Activated CD4-positive, CD25-positive, alpha-beta regulatory T cell treated with anti-CD3 and anti-CD28 coated beads, Interleukin-2, amount 50 U/mL, for 16 hours (primary cell): ENCODE measurements around the gene SLC19A3.
"Not testable (repeated sequence)": the region's sequence is repeated elsewhere in the genome, so short reads cannot be mapped to it uniquely, and the experiment has no call there.

Experiments
- DNase-seq: peaks from one replicate; pipeline ENCODE4 v3.0.0-alpha.2; 2020; ENCODE audit warnings: low read depth, low spot score

Gene SLC19A3

DNA sequence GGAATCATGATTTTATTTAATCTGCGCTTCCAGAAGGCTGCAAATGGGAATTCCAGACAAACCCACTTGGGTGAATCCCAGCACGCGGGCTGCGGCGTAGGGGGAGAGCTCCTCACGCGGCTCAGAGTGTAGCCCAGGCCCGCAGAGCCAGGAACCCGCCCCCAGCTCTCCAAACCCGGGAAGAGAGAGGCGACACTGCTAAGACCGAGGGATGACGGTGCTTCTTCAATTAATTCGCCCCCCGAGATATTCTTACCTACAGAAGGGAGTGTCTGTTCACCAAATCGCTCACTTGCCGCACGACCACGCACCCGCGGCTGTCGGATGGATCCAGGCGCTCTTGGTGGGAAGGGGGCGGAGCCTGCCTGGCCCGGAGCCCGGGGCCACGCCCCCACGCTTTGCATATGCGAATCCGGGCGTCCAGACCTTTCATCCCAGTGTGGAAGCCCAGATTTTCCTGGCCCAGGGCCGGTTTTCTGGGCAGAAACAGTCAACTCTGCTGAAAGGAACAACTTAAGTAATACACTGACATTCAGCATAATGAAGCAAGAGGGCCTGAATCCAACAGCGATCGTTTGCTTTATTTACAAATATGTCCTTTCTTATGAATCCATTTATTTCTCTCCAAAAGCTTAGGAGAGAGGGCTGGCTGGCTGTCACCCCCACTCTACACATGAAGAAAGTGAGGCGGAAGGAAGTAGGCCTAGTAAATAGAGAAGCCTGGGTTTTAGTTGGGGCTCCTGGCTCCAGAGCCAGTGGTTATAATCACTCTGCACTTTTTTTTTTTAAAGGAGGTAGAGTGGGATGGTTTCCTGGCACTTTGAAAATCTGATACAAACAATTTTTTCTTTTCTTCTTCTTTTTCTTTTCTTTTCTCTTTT lies at the start of gene SLC19A3:
Gene SLC19A3 (minus strand): TSS at position 342 of the 881 bp plus-strand sequence. CDS start 15,710 bp downstream, outside the sequence.
- DNase-seq: no peak

DNA sequence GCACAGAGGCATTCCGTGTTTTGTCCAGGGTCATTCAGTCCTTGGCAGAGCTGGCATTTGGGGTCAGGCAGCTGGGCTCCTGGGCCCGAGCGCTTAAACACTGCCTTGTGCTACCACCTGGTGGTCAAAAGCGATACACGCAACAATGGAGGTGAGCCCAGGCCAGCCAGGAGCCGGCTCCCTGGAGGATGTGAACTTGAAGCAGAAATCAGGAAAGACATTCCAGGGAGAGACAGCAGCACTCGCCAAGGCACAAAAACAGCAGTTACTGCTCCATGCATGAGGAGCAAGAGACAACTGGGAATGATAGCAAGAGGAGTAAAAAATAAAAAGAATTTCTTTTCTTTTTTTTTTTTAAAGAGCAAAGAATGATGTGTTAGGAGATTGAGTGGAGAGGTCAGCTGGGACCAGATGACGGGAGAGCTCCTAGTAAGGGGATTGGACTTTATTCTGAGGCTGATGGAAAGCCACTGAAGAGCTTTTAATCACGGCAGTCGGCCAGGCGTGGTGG lies 48.6 kb upstream of the SLC19A3 start:
- DNase-seq: peak; percentile 26

DNA sequence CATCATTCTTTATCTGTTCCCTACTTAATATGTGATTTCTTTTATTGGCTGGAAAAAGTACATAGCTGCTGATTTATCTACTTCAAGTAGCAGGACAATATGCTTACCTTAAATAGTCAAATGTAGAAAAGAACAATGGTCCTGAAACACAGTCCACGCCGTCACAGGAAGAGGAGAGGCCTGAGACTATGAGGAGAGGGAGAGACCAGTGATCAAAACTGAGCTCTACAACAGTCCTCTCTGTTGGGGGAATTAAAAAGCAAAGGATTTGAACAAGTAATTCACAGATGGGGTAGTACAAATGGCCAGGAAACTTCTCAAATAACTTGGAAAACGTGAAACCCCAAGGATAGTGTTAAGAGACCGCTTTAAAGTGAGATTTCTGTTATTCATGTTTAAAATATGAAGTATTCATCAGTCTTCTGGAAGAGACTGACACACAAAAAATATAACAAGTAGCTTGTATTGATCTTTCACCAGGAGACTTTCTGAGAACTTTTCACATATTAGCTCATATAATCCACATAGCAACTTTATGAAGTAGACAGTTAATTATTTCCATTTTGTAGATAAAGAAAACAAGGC lies 48.1 kb upstream of the SLC19A3 start:
- no peak for DNase-seq

DNA sequence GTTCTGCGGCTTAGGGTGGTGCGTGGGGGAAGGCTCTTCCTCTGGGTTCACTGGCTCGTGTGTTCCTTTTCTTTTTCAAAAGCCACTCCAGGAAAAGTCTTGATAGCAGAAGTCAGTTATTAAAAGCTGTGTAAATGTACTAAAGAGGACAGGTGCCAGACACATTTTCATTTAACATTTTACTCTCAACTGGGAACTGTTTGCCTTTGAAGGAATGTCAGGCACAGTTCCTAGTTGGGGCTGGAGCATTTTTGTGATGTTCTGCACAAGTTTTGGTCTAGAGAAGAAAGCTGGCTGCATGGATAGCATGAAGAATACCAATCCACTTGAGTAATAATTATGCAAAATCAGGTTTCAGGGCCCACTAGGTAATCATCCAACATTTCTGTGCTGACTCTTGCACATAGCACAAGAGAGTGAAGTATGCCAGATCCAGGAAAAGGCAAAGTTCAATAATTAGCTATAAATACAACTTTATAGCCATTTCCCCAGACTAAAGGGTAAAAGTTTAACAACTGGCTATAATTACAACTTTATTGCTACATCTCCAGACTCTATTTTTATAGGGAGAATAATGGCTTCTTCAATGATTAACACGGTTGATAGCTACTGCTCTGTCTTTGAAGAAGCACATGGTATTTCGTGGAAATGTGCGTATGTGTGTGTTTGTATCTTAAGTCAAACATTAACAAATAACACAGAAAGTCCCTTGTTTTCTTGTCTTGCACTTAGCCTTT lies 44.1 kb upstream of the SLC19A3 start:
- DNase-seq: no peak

DNA sequence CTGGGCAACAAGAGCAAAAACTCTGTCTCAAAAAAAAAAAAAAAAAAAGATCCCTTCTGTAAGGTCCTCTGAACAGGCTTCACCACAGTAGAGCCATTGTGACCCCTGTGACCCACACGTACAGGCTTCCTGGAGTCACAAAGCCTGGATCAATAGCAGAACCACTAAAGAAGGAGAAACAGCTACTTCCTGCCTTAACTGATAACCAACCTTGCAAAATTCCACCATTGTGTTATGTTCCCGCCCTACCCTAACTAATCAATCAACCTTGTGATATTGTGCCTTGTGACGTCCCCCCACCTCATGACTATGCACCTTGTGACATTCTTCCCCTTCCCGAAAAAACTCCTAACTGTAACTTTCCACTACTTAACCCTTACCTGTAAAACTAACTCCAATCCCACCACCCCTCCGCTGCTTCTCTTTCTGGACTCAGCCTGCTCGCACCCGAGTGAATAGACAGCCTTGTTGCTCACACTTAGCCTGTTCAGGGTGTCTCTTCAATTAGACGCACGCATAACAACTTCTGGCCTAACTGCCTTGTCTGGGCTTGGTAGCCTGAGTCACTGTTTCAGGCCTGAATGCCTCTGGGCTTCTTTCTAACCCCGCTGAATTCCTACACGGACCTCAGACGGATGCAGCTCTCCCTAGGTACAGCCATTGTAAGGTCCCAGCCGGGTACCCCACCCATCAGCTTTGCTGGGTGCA lies 41.7 kb upstream of the SLC19A3 start:
- no peak for DNase-seq

DNA sequence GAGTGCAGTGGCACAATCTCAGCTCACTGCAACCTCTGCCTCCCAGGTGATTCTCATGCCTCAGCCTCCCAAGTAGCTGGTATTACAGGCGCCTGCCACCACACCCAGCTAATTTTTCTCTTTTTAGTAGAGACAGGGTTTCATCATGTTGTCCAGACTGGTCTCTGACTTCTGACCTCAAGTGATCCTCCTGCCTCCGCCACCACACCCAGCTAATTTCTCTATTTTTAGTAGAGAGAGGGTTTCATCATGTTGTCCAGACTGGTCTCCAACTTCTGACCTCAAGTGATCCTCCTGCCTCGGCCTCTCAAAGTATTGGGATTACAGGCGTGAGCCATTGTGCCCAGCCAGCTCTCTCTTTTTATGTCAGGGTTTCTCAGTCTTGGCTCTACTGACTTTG lies 38.4 kb upstream of the SLC19A3 start:
- DNase-seq: not testable (repeated sequence)

DNA sequence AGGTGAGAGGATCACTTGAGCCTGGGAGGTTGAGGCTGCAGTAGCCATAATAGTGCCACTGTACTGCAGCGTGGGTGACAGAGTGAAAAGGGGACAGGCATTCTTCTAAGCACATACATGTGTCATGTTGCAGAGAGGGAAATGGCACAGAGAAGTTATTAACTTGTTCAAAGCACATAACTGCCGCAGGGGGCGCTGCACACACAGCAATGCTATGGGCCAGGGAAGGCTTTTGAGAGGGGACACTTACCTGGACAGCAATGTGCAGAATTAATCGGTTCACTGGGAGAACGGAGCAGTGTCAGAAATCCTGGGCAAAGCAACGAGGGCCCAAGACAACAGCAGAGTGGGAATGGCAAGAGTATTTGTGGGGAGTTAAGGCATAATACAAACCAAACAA lies 30.3 kb upstream of the SLC19A3 start:
- no peak for DNase-seq

DNA sequence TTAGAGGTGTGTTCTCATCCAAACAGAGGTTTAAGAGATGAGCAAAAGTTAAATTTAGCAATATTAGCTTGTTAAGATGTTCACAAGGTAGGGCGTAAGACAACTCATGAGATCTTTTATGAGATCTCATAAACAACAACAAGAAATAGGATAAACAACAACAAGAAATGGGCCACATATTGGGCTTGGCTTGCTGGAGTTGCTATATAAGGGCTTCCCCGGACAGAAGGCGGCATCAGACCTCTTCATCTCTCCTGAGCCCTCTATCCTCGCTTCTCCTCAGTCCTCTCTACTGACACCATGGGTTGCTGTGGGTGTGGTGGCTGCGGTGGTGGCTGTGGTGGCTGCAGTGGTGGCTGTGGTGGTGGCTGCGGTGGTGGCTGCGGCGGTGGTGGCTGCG lies 27.8 kb upstream of the SLC19A3 start, which contains the start of gene SCYGR8:
Gene SCYGR8 (plus strand): TSS at position 301 of the 400 bp plus-strand sequence. CDS start 0 bp downstream, at position 301.
- DNase-seq: no peak

DNA sequence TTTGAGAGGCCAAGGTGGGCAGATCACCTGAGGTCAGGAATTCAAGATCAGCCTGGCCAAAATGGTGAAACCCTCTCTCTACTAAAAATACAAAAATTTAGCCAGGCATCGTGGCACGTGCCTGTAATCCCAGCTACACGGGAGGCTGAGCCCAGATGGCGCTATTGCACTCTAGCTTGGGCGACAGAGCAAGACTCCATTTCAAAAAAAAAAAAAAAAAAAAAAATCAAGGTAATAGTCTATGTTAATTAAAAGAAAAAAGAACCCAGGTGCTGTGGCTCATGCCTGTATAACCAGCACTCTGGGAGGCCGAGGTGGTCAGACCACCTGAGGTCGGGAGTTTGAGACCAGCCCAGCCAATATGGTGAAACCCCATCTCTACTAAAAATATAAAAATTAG lies 22.9 kb upstream of the SLC19A3 start:
- not testable (repeated sequence) for DNase-seq

DNA sequence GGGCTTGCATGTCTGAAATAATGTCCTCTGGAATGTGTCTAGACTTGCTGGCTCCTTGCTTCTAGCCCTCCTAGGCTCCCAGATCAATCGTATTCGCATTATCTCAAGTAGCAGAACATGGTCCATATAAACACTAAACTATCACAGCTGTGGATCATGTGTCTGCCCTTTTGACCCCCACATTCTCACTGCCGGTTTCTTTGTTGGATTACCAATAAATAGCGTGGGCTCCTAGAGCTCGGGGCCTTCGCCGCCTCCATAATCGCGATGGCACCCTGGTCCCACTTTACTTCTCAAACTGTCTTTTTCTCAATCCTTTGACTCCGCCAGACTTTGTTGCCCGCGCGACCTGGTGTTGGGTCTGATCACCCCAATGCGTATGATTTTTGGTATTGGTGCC lies 21.5 kb upstream of the SLC19A3 start:
- no peak for DNase-seq

DNA sequence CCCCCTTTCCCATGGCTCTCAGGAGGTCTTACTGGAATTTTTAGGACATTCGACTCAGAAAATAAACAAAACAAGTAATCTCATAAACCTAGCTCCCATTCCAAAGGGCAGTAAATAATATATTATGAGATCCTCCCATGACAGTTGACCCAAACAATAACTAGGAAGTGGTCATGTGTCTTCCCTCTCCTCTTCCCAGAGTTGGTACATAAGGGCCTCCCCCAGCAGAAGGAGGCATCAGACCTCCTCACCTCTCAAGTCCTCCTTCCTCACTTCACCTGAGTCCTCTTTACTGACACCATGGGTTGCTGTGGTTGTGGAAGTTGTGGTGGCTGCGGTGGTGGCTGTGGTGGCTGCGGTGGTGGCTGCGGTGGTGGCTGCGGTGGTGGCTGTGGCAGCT lies 10.2 kb upstream of the SLC19A3 start, which contains the start of gene SCYGR7:
Gene SCYGR7 (plus strand): TSS at position 301 of the 400 bp plus-strand sequence. CDS start 0 bp downstream, at position 301.
- no peak for DNase-seq

DNA sequence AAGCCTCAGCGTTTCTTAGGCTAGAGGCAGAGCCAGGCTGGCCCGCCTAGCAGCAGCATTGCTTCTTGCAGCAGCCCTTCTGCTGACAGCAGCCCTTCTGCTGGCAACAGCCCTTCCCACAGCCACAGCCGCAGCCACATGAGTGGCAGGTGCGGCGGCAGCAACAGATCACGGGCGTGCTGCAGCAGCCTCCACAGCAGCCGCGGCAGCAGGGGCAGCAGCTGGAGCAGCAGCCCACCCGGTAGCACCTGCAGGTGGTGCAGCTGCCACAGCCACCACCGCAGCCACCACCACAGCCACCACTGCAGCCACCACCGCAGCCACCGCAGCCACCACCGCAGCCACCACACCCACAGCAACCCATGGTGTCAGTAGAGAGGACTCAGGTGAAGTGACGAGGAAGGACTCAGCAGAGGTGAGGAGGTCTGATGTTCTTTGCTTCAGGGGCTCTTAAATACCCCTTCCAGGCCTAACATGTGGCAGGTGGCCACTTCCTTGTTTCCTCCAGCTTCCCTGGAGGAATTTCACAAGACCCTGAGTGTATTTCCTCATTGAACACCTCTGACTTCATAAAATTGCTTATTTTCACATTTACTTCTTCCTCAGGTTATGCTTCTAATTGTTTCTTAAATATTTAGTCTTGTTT lies 6.7 kb upstream of the SLC19A3 start, which contains the start of gene SCYGR6:
Gene SCYGR6 (minus strand): TSS at position 364 of the 646 bp plus-strand sequence. CDS start 0 bp downstream, at position 364.
- DNase-seq: no peak

DNA sequence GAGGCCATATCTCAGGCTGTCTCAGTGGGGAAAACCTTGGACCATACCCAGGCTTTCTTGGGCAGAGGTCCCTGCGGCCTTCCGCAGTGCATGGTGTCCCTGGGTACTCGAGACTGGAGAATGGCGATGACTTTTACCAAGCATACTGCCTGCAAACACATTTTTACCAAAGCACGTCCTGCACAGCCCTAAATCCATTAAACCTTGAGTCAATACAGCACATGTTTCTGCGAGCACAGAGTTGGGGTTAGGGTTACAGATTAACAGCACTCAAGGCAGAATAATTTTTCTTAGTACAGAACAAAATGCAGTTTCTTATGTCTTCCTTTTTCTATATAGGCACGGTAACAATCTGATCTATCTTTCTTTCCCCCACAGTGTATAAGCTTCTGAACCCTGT lies 5.0 kb upstream of the SLC19A3 start:
- not testable (repeated sequence) for DNase-seq

DNA sequence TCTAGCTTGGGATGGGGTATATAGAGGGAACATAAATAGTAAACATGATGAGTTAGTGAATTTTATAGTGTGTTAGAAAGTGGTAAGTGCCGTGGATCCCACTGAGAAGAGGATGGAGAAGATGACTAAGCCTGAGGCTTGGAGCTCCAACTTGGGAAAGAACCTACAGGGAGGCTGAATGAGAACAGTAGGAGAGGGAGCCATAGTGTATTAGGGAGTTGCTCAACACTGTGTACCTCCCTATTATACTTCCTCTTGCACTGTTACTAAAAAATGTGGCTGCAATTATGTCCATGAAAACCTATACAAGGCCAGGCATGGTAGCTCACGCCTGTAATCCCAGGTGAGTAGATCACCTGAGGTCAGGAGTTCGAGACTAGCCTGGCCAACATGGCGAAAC lies 2.9 kb upstream of the SLC19A3 start:
- no peak for DNase-seq

DNA sequence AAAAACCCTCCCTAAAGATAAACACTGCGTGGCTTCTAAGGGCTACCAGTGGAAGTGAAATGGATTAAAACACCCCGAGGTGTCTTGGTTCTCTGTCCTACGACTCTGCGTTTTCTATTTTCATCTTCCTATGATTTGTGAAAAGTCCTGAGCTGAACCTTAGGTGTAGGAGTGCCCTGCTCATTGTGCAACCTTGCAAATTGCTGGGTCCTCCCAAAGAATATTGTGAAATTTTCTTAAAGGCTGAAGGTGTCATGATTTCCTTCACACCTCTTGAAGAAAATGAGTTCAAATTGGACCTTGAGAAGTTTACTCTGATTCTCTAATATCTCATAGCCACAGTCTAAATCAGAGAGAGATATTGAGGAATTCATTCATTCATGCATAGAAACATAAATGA lies 1.8 kb upstream of the SLC19A3 start:
- no peak for DNase-seq

DNA sequence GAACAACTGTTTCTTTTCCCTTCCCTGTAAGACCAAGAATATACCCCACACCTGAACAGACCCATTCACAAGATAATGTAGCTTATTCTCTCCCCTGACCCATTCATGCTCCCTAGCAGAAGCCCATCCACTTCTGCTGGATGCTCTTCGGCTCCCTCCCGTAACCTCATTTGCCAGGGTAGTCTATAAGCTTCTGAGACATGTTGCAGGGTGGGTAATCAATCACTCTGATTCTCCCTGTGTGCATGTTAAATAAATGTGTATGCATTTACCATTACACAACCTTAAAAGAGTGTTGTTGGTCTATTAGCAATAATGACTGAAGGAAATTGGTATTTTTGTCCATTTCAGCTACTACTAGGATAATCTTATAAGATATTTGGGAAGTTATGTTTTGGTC lies 1.3 kb downstream of the SLC19A3 start:
- DNase-seq: no peak

DNA sequence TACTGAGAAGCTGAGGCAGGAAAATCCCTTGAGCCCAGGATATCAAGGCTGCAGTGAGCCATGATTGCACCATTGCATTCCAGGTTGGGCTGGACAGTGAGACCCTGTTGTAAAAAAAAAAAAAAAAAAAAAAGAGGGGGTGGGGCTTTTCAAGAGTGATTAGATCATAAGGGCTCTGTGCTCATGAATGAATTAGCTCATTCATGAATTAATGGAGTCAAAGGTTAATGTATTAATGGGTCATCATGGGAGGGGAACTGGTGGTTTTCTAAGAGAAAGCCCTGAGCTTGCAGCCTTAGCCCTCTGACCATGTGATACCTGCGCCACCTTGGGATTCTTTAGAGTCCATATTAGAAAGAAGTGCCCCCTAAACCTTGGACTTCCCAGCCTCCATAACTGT lies 4.5 kb downstream of the SLC19A3 start:
- DNase-seq: no peak

DNA sequence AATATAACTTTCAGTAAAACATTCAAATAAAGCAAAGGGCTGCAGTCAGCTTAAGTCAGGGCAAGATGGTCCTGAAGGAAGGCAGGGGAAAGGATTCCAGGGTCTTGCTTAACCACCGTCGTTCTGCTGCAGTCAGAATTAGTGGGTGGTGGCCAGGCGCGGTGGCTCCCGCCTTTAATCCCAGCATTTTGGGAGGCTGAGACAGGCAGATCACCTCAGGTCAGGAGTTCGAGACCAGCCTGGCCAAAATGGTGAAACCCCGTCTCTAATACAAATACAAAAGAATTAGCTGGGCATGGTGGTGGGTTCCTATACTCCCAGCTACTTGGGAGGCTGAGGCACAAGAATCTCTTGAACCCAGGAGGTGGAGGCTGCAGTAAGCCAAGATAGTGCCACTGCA lies 6.8 kb downstream of the SLC19A3 start:
- no peak for DNase-seq

DNA sequence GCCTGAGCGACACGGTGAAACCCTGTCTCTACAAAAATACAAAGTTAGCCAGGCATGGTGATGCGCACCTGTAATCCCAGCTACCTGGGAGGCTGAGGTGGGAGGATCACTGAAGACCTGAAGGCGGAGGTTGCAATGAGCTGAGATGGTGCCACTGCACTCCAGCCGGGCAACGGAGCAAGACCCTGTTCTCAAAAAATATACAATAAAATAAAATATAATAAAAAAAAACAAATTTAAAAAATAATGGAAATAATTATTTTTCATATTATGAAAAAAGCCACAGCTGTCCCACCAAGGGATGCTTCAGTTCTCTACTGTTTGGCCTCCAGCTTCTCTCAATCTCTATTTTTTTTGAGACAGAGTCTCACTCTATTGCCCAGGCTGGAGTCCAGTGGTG lies 10.4 kb downstream of the SLC19A3 start:
- no peak for DNase-seq

DNA sequence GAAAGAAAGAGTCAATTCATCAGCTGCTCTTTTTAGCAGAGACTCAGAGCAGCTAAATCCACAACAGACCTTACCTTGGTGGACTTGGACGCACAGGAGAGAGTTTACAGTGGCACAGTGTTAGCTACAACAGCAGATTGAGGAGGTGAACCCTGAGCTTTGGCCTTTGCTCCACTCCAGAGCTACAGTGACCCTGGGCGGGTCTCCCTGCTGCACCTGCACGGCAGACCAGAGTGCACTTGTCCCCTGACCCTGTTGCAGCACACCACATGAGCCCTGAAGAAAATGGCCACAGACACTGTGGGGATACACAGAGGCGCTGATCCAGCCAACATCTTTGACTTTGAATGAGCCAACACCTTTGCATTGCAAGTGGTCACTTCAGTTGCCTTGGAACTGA lies 11.0 kb downstream of the SLC19A3 start:
- no peak for DNase-seq

DNA sequence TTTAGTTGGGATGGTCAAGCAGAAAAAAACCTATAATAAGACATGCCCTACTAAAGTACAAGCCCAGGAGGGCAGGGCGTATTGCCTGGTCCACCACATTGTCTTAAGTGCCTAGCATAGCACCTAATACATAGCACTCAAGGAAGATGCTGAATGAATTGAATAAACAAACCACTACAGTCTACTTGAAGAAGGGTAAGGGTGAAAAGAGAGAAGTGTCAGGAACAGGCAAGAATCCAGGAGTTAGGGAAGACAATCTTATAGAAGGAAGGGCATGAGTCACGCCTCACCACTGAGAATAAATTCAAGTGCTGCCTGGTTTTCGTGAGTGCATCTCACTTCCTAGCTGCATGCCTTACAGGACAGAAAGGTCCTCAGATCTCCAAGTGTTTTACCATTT lies 13.9 kb downstream of the SLC19A3 start:
- DNase-seq: no peak
